Subcutaneous abdominal adipose tissue (tissue), 5 donors: ENCODE measurements around the gene TTC28.
"Not testable (repeated sequence)": the region's sequence is repeated elsewhere in the genome, so short reads cannot be mapped to it uniquely, and the experiment has no call there.

Experiments
- H3K27ac ChIP-seq: one replicate; pipeline ENCODE4 v1.7.0; 2013; ENCODE audit warnings: low read depth, mild to moderate bottlenecking, inconsistent platforms, low read length, moderate library complexity
- H3K27me3 ChIP-seq, 5 donors: one replicate each; pipeline ENCODE4 v1.7.0; 2013; ENCODE audit warnings: low read length in 5 of 5, inconsistent platforms in 1 of 5; ENCODE audit not compliant: control insufficient read depth in 5 of 5, insufficient read depth in 4 of 5
- H3K36me3 ChIP-seq, 5 donors: one replicate each; pipeline ENCODE4 v1.7.0; 2013; ENCODE audit warnings: low read length in 5 of 5; ENCODE audit not compliant: control insufficient read depth in 5 of 5, insufficient read depth in 5 of 5
- H3K4me1 ChIP-seq, 5 donors: one replicate each; pipeline ENCODE4 v1.7.0; 2013; ENCODE audit warnings: low read length in 5 of 5, mild to moderate bottlenecking in 3 of 5, moderate library complexity in 1 of 5; ENCODE audit not compliant: control insufficient read depth in 5 of 5, insufficient read depth in 5 of 5
- H3K4me3 ChIP-seq, 5 donors: one replicate each; pipeline ENCODE4 v1.7.0; 2013; ENCODE audit warnings: low read length in 5 of 5, low read depth in 1 of 5
- H3K9ac ChIP-seq, 5 donors: one replicate each; pipeline ENCODE4 v1.7.0; 2013; ENCODE audit warnings: low read length in 5 of 5, mild to moderate bottlenecking in 4 of 5, moderate library complexity in 3 of 5
- H3K9me3 ChIP-seq, 5 donors: one replicate each; pipeline ENCODE4 v1.7.0; 2013; ENCODE audit warnings: low read length in 5 of 5; ENCODE audit not compliant: control insufficient read depth in 5 of 5
- donor health status: healthy.
- donor health status: healthy.
- donor health status: healthy.
- donor health status: healthy.
- donor health status: healthy.

TTC28 gene

DNA sequence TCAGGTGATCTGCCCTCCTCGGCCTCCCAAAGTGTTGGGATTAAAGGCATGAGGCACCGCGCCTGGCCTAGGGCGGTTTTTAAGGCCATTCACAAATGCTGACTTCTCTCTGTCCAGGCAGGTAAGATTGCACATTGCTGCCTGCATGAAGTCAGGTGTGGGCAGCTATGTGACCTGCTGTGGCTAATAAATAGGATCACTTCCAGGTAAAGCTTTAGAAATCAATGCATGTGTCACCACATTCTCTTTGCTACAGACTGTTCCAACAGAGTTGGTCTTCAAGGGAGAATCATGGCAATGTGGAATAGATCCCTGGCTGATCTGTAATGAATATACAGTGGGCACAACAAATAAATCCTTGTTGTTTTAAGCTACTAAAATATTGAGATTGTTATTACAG is 500.2 kb downstream of the TTC28 start:
- H3K9ac ChIP-seq = no peak overlapping the region
- no peak overlapping the region for H3K4me3 ChIP-seq
- H3K27ac ChIP-seq = no peak overlapping the region
- no peaks in the 10 kb centered on the region for H3K9me3 ChIP-seq
- H3K36me3 ChIP-seq = no peaks in the 10 kb centered on the region
- peaks cover 0 to 34% (median 20%) of the 10 kb centered on the region in 5 donors for H3K4me1 ChIP-seq
- H3K27me3 ChIP-seq = no peaks in the 10 kb centered on the region

DNA sequence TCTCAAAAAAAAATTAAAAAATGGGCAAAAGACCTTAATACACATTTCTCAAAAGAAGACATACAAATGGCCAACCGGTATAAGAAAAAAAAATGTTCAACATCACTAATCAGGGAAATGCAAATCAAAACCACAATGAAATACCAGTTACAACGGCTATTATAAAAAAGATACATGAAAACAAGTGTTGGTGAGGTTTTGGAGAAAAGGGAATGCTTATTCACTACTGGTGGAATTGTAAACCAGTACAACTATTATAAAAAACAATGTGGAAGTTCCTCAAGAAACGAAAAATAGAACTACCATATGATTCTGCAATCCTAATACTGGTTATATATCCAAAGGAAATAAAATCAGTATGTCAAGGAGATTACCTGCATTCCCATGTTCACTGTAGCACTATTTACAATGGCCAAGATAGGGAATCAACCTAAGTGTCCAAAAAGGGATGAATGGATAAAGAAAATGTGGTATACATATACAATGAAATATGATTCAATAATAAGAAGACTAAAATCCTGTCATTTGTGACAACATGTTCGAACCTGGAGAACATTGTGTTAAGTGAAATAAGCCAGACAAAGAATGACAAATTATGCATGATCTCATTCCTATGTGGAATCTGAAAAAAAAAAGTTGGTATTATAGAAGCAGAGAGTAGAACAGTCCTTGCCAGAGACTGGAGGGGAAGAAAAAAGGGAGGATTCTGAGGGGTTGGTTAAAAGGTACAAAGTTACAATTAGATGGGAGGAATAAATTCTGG is 503.7 kb downstream of the TTC28 start:
- Histone ChIP-seq H3K9me3 (no peaks in the 10 kb centered on the region), H3K36me3 (no peaks in the 10 kb centered on the region), H3K9ac (no peak overlapping the region), H3K4me3 (no peak overlapping the region), H3K4me1 (peaks cover 1 to 18% (median 10%) of the 10 kb centered on the region in 5 donors), H3K27me3 (no peaks in the 10 kb centered on the region), H3K27ac (no peak overlapping the region)

DNA sequence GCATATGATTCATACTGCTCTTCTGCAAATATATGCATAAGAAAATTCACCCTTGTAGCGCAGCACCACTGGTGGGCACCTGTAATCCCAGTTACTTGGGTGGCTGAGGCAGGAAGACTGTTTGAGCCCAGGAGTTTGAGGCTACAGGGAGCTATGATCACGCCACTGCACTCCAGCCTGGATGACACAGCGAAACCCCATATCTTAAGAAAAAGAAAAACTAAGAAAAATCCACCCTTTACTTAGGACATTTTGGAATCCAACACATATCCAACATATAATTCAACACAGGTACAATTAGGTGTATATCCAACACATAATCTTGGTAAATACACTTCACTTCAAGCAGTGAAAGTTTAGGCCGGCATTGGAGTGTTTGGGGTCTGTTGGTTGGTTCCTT is 505.1 kb downstream of the TTC28 start:
- H3K27ac ChIP-seq = no peak overlapping the region
- H3K27me3 ChIP-seq = no peaks in the 10 kb centered on the region
- H3K9ac ChIP-seq = no peak overlapping the region
- H3K36me3 ChIP-seq = no peaks in the 10 kb centered on the region
- no peaks in the 10 kb centered on the region for H3K9me3 ChIP-seq
- peaks cover 1 to 16% (median 9%) of the 10 kb centered on the region in 5 donors for H3K4me1 ChIP-seq
- no peak overlapping the region for H3K4me3 ChIP-seq

DNA sequence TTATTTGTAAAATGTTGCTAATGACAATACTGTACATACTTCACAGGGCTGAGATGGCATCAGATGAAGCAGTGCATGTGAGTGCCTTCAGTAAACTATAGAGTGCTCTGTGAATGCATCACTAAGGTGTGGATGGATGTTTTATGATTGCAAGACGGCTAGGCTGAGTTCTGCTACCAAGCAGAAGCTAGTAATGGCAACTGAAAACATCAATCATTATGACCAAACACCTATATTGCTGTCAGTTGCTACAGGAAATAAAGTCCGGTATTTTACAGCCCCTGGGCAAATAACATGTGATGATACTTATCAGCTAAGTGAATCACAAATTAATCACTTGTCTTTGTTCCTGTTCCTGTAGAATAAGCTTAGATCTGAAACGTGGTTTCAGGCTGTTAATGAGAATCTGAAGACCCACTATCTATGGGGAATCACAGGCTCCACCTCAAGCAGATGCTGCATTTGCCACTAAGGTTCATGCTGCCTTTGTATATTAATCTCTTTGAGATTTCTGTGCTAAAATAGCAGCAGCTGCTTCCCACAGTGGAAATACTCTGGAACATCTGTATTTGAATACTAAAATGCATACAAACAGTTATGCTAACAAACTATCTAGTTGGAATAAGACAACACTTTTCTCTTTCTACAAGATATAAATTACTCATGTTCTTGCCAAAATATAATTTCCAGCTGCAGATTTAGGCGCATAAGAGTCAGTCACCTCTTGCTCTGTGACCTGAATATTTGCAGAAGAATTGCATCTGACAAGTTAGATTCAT is 506.6 kb downstream of the TTC28 start:
- Histone ChIP-seq H3K36me3 (no peaks in the 10 kb centered on the region), H3K27me3 (no peaks in the 10 kb centered on the region)

DNA sequence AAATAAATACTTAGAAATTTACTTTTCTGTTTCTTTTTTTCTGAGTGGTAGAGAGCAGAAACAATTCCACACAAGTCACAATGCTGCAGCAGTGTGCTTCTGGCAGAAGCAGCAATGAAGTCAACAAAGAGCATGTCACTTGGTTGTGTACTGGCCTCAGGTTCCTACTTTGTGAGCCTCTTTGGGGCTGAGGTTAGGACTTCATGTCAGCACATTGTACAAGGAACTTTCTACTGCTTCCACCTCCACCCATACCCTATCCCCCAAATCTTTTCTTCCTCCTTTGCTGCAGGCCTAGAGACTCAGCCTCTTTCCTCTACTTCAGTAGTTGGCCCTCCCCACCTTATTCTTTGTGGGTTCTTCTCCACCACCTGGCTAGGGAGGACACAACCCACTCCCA is 507.9 kb downstream of the TTC28 start:
- Histone ChIP-seq H3K4me1 (peaks cover 1 to 16% (median 9%) of the 10 kb centered on the region in 5 donors), H3K9ac (no peak overlapping the region), H3K9me3 (no peaks in the 10 kb centered on the region), H3K27me3 (no peaks in the 10 kb centered on the region), H3K36me3 (no peaks in the 10 kb centered on the region), H3K27ac (no peak overlapping the region), H3K4me3 (no peak overlapping the region)

More for the DNA sequence above, 506.6 kb downstream of the TTC28 start:
- H3K9ac ChIP-seq = no peak overlapping the region
- no peak overlapping the region for H3K4me3 ChIP-seq
- H3K9me3 ChIP-seq = no peaks in the 10 kb centered on the region
- H3K4me1 ChIP-seq = peaks cover 1 to 16% (median 9%) of the 10 kb centered on the region in 5 donors
- H3K27ac ChIP-seq = no peak overlapping the region

DNA sequence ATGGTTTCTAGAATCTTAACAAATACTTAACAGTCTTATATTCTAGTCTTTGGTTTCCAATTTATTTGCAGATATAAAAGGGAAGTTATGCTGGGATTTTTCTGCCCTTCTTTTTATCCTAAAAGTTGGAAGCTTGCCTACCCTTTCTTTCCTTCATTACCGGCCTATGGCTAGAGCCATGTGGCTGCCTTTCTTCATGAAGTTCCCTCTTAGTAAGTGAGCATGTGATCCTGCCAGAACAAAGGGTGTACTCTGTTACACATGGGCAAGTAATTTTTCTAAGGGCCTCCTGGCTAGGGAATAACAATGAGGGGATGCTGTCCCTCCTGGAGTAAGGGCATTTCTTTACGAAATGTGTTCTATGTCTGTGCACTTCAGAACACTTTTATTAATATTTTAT is 508.5 kb downstream of the TTC28 start:
- Histone ChIP-seq H3K4me3 (no peak overlapping the region), H3K4me1 (peaks cover 1 to 16% (median 9%) of the 10 kb centered on the region in 5 donors), H3K9me3 (no peaks in the 10 kb centered on the region), H3K27ac (no peak overlapping the region), H3K27me3 (no peaks in the 10 kb centered on the region), H3K9ac (no peak overlapping the region), H3K36me3 (no peaks in the 10 kb centered on the region)

DNA sequence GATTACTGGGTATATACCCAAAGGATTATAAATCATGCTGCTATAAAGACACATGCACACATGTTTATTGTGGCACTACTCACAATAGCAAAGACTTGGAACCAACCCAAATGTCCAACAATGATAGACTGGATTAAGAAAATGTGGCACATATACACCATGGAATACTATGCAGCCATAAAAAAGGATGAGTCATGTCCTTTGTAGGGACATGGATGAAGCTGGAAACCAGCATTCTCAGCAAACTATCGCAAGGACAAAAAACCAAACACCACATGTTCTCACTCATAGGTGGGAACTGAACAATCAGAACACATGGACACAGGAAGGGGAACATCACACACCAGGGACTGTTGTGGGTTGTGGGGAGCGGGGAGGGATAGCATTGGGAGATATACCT is 510.3 kb downstream of the TTC28 start:
- H3K36me3 ChIP-seq, H3K9ac ChIP-seq, H3K4me3 ChIP-seq, H3K9me3 ChIP-seq, H3K27ac ChIP-seq, H3K27me3 ChIP-seq: not testable (repeated sequence)
- peaks cover 1 to 16% (median 9%) of the 10 kb centered on the region in 5 donors for H3K4me1 ChIP-seq

DNA sequence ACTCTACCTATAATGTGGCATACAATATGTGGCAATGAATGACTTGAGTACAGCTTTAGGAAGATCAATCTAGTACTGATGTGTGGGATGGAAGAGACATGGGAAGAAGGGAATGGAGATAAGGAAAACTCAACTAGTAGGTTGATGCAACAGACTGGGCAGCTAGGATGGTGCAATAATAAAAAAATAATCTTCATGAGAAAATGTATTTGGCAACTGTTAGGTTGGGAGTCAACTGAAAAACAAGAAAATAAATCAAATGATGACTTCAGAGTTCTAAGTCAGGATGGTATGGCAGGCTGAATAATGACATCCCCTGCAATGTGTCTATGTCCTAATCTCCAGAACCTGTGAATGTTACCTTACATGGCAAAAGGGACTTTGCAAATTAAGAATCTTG is 523.8 kb downstream of the TTC28 start:
- no peak overlapping the region for H3K27ac ChIP-seq
- H3K27me3 ChIP-seq = no peaks in the 10 kb centered on the region
- H3K4me3 ChIP-seq = no peak overlapping the region

DNA sequence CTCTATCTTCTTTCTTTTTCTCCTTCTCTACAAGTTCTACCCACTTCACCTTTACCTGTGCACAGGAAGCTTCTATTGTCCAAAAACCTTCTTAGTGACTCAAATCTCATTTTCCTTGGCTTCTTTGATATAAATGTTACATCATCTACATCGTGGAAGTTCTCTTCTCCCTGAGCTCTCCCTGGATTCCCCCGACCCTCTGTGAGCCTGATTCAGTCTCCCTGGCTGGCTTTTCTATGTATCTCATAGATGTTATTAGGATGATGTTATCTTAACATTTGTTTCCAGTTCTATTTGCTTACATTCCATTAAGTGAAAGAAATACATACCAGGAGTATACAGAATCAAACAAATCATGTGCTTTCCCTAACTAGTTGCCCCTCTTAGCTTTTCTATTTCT is 524.8 kb downstream of the TTC28 start:
- H3K27me3 ChIP-seq = no peaks in the 10 kb centered on the region
- H3K9me3 ChIP-seq = peaks cover 0 to 9% (median 0%) of the 10 kb centered on the region in 5 donors
- H3K27ac ChIP-seq = no peak overlapping the region
- no peak overlapping the region for H3K9ac ChIP-seq
- no peaks in the 10 kb centered on the region for H3K36me3 ChIP-seq
- no peak overlapping the region for H3K4me3 ChIP-seq
- peaks cover 0 to 29% (median 15%) of the 10 kb centered on the region in 5 donors for H3K4me1 ChIP-seq

More for the DNA sequence above, 523.8 kb downstream of the TTC28 start:
- H3K9me3 ChIP-seq = peaks cover 0 to 9% (median 0%) of the 10 kb centered on the region in 5 donors
- H3K4me1 ChIP-seq = peaks cover 0 to 24% (median 11%) of the 10 kb centered on the region in 5 donors
- H3K36me3 ChIP-seq = no peaks in the 10 kb centered on the region
- no peak overlapping the region for H3K9ac ChIP-seq

DNA sequence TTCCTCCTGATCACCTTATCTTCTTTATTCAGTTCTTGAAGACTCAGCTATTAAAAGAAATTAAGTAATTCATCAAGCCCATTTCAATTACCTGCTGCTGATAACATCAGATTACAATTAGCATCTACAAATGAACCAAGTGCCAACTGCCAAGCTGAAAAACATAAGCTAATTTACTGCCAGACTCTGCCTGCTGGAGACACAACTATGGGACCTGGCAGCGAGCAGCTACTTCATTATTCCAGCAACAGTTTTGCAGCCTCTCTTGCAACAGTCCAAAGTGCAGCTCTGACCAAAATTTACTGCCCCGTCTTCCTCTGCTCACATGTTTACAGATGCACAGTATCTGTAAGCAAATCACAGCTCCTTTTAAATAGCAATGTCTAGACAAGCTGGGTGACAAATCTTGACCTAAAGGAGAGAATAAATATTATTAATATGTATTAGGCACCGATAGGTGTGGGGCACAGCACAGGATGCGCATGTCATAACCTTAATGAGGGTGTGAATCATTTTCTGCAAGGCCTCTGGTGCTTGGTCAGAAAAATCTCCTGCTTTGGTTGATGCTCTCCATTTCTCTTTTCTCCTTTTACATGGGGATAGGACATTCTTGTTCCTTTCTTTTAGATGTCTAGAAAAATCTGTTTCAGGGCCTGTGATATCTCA is 528.4 kb downstream of the TTC28 start:
- H3K4me1 ChIP-seq = peaks cover 0 to 44% (median 20%) of the 10 kb centered on the region in 5 donors
- no peaks in the 10 kb centered on the region for H3K27me3 ChIP-seq
- H3K27ac ChIP-seq = no peak overlapping the region
- no peak overlapping the region for H3K4me3 ChIP-seq
- no peak overlapping the region for H3K9ac ChIP-seq
- no peaks in the 10 kb centered on the region for H3K36me3 ChIP-seq
- no peaks in the 10 kb centered on the region for H3K9me3 ChIP-seq
